Neural progenitor cell (in vitro differentiated cells): ENCODE results near the gene ATP6AP2. TPM values are rescaled to one million over a fixed set of nuclear protein-coding genes. Genes with fewer than 3 reads are reported as not detected.
A peak's percentile ranks its signal among the peaks of the same experiment; 100 is the strongest.

Experiments used
- DNase-seq: peaks from one replicate; pipeline ENCODE4 v3.0.0-alpha.2; 2016; ENCODE audit warnings: low spot score
- H2AFZ ChIP-seq: fragments of 200-600 bp; sonication (generic); replicated peaks from 2 replicates; pipeline ENCODE4 v1.6.1; 2016; ENCODE audit warnings: antibody characterized with exemption
- H3F3A ChIP-seq: fragments of 200-600 bp; sonication (generic); 2 replicates; pipeline ENCODE4 v1.6.1; 2016; ENCODE audit warnings: antibody characterized with exemption, low read depth
- H3K27ac ChIP-seq: fragments of 200-600 bp; sonication (generic); 2 replicates; pipeline ENCODE4 v1.5.1; 2016; ENCODE audit warnings: mild to moderate bottlenecking
- H3K27me3 ChIP-seq: fragments of 200-600 bp; sonication (generic); 2 replicates; pipeline ENCODE4 v1.6.1; 2016; ENCODE audit warnings: mild to moderate bottlenecking, moderate library complexity
- H3K36me3 ChIP-seq: fragments of 200-600 bp; sonication (generic); 2 replicates; pipeline ENCODE4 v1.5.1; 2016
- H3K4me1 ChIP-seq: fragments of 200-600 bp; sonication (generic); 2 replicates; pipeline ENCODE4 v1.6.1; 2016; ENCODE audit warnings: mixed run types
- H3K4me2 ChIP-seq: fragments of 200-600 bp; sonication (generic); 2 replicates; pipeline ENCODE4 v1.6.1; 2016
- H3K4me3 ChIP-seq: fragments of 200-600 bp; sonication (generic); 2 replicates; pipeline ENCODE4 v1.5.1; 2016
- H3K79me2 ChIP-seq: fragments of 200-600 bp; sonication (generic); 2 replicates; pipeline ENCODE4 v1.6.1; 2016; ENCODE audit warnings: low read depth
- H3K9ac ChIP-seq: fragments of 200-600 bp; sonication (generic); 2 replicates; pipeline ENCODE4 v1.6.1; 2016
- H3K9me3 ChIP-seq: fragments of 200-600 bp; sonication (generic); 2 replicates; pipeline ENCODE4 v1.5.1; 2016; ENCODE audit warnings: low read depth
- H4K20me1 ChIP-seq: fragments of 200-600 bp; sonication (generic); 2 replicates; pipeline ENCODE4 v1.6.1; 2016; ENCODE audit warnings: low read depth
- H3K27ac Mint-ChIP-seq: 3 replicates; pipeline ENCODE4 v1.8.0; 2021; ENCODE audit warnings: mixed read lengths
- H3K27me3 Mint-ChIP-seq: 2 replicates; pipeline ENCODE4 v1.8.0; 2022; ENCODE audit warnings: low read depth, mild to moderate bottlenecking, inconsistent platforms, moderate library complexity, mixed read lengths; ENCODE audit not compliant: insufficient read depth
- H3K36me3 Mint-ChIP-seq: 3 replicates; pipeline ENCODE4 v1.8.0; 2021; ENCODE audit warnings: mixed read lengths
- H3K4me1 Mint-ChIP-seq: 3 replicates; pipeline ENCODE4 v1.8.0; 2021; ENCODE audit warnings: mixed read lengths
- H3K4me3 Mint-ChIP-seq: 3 replicates; pipeline ENCODE4 v1.8.0; 2021; ENCODE audit warnings: mild to moderate bottlenecking, moderate library complexity, mixed read lengths
- H3K9me3 Mint-ChIP-seq: 3 replicates; pipeline ENCODE4 v1.8.0; 2020; ENCODE audit warnings: mixed read lengths
- EZH2 ChIP-seq: fragments of 200-600 bp; sonication (generic); IDR thresholded peaks from 2 replicates; pipeline ENCODE4 v1.6.1; 2017; ENCODE audit warnings: antibody characterized with exemption, mild to moderate bottlenecking, moderate library complexity
- EZH2phosphoT487 ChIP-seq: fragments of 200-600 bp; sonication (generic); IDR thresholded peaks from 2 replicates; pipeline ENCODE4 v1.6.1; 2017; ENCODE audit warnings: antibody characterized with exemption
- total RNA-seq: library from RNA; depleted of rRNA; stranded (reverse); fragments of >200 nt; gene quantifications from 2 replicates; pipeline ENCODE4 v1.2.3, GENCODE V29; 2015; ENCODE audit warnings: low replicate concordance
- TF ChIP-seq, protein P1 (sequence below): fragments of 200-600 bp; sonication (generic); IDR thresholded peaks from 2 replicates; pipeline ENCODE4 v1.5.1; 2017; ENCODE audit warnings: antibody characterized with exemption, mild to moderate bottlenecking

The ATP6AP2 gene
- total RNA-seq, 1 donor from 2014 or later = 88.1 TPM

GRCh38 chrX:40542972-40543371, 37.8 kb upstream of the ATP6AP2 start:
- no peak overlapping the region for H3K9ac ChIP-seq
- no peaks in the 10 kb centered on the region for H3K4me1 ChIP-seq
- H3K4me2 ChIP-seq = no peak overlapping the region
- peaks cover 13% of the 10 kb centered on the region for H3K27me3 Mint-ChIP-seq
- no peaks in the 10 kb centered on the region for H3K36me3 Mint-ChIP-seq
- no peak overlapping the region for H2AFZ ChIP-seq
- no peaks in the 10 kb centered on the region for H3K9me3 ChIP-seq
- no peak for DNase-seq
- no peaks in the 10 kb centered on the region for H3K36me3 ChIP-seq
- H3F3A ChIP-seq = no peaks in the 10 kb centered on the region
- H3K79me2 ChIP-seq = no peaks in the 10 kb centered on the region
- peaks cover 12% of the 10 kb centered on the region for H3K4me1 Mint-ChIP-seq
- no peak overlapping the region for H3K4me3 ChIP-seq
- H4K20me1 ChIP-seq = no peaks in the 10 kb centered on the region
- H3K27me3 ChIP-seq = no peaks in the 10 kb centered on the region
- H3K27ac ChIP-seq = no peak overlapping the region
- TF ChIP-seq EZH2phosphoT487 (no peak), EZH2 (no peak)
- TF ChIP-seq, protein P1, sequence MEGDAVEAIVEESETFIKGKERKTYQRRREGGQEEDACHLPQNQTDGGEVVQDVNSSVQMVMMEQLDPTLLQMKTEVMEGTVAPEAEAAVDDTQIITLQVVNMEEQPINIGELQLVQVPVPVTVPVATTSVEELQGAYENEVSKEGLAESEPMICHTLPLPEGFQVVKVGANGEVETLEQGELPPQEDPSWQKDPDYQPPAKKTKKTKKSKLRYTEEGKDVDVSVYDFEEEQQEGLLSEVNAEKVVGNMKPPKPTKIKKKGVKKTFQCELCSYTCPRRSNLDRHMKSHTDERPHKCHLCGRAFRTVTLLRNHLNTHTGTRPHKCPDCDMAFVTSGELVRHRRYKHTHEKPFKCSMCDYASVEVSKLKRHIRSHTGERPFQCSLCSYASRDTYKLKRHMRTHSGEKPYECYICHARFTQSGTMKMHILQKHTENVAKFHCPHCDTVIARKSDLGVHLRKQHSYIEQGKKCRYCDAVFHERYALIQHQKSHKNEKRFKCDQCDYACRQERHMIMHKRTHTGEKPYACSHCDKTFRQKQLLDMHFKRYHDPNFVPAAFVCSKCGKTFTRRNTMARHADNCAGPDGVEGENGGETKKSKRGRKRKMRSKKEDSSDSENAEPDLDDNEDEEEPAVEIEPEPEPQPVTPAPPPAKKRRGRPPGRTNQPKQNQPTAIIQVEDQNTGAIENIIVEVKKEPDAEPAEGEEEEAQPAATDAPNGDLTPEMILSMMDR = no peak
- peaks cover 6% of the 10 kb centered on the region for H3K9me3 Mint-ChIP-seq
- H3K27ac Mint-ChIP-seq = no peak overlapping the region
- H3K4me3 Mint-ChIP-seq = no peak overlapping the region

DNA sequence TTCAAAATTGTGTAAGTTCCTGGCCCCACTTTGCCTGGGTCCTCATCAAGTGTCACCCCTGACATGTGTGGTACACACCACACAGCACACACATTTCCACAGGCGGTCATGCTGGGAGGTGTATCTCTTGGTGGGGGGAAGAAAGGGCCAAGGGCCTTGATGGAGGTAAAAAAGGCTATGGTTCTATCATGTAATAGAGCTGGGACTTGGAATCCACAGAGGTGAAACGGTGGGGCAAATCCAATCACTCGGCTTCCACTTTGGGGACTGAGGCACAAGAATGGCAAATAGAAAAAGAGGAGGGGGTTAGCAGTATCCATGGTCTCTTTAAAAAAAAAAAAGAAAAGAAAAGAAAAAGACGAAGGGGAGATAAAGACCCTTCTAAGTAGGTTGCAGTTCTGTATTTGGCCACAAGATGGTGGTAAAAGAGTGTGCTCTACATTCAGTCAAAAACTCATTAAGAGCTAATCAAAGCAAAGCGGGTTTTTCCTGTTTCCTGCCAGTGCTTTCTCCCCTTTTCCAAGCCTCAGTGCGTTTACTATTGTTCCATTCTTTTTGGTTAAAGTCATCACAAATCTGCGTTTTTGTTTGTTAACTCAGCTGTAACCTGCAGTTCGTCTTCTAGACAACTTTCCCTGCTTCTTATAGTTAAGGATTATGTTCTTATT, 37.0 kb upstream of the ATP6AP2 start:
- no peak overlapping the region for H3K4me3 ChIP-seq
- peak overlapping the region; percentile 38 for H2AFZ ChIP-seq
- H4K20me1 ChIP-seq = no peaks in the 10 kb centered on the region
- peak; percentile 90 for DNase-seq
- H3K27me3 ChIP-seq = no peaks in the 10 kb centered on the region
- no peaks in the 10 kb centered on the region for H3K9me3 ChIP-seq
- no peak overlapping the region for H3K27ac Mint-ChIP-seq
- H3K9me3 Mint-ChIP-seq = peaks cover 6% of the 10 kb centered on the region
- TF ChIP-seq EZH2phosphoT487 (no peak), EZH2 (no peak)
- TF ChIP-seq, protein P1 = peak; percentile 86
- no peak overlapping the region for H3K9ac ChIP-seq
- H3K4me2 ChIP-seq = peak overlapping the region; percentile 30
- no peaks in the 10 kb centered on the region for H3K4me1 ChIP-seq
- no peak overlapping the region for H3K4me3 Mint-ChIP-seq
- no peaks in the 10 kb centered on the region for H3K36me3 Mint-ChIP-seq
- no peak overlapping the region for H3K27ac ChIP-seq
- no peaks in the 10 kb centered on the region for H3K79me2 ChIP-seq
- no peaks in the 10 kb centered on the region for H3F3A ChIP-seq
- no peaks in the 10 kb centered on the region for H3K36me3 ChIP-seq
- H3K27me3 Mint-ChIP-seq = peaks cover 11% of the 10 kb centered on the region
- peaks cover 10% of the 10 kb centered on the region for H3K4me1 Mint-ChIP-seq

DNA sequence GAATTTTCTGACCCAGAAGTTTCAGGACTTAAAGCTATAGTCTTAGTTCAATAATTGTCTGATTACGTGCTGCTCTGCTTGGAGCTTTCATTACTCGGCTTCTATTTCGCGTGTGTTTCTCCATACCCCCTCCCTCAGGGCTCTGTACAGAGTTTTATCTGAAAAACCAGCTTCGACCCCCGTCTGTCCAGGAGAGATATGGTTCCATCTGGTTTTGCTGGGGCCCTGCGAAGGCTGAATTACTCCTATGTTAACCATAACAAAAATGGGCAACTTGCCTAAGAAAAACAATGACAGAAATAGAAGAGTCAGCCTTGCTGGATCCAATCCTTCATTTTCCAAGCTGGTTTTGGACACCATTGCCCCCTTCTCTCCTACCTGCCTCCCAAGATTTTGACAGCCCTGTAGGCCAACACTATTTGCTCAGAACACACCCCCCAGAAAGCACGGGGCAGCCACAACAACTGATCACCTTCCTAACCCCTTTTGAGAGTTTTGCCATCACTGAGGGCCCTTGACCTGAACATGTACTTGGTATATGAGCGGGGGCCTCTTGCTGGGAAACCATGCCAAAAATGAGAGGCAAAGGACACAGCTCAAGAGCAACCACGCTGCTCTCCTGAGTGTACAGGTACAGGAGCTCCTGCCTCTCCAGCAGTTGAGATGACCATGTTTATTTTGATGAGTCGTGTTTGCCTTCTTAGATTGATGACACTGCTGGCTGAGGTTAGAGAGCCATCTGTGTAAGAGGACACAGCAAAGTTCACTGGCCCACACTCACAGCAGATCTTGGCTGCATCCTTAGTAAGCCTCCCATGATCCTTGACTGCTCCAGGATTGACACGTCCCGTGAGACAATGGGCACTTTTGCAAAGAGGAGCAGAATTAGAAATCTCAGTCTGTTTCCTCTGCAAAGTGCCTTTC, 36.2 kb upstream of the ATP6AP2 start:
- H2AFZ ChIP-seq = peak overlapping the region; percentile 38
- H3K4me3 Mint-ChIP-seq = no peak overlapping the region

More for the DNA sequence above, 36.2 kb upstream of the ATP6AP2 start:
- DNase-seq = no peak
- H3K27me3 Mint-ChIP-seq = peaks cover 11% of the 10 kb centered on the region
- H3K27me3 ChIP-seq = no peaks in the 10 kb centered on the region
- peaks cover 6% of the 10 kb centered on the region for H3K9me3 Mint-ChIP-seq
- no peak overlapping the region for H3K9ac ChIP-seq
- no peaks in the 10 kb centered on the region for H3F3A ChIP-seq
- no peaks in the 10 kb centered on the region for H3K79me2 ChIP-seq
- no peaks in the 10 kb centered on the region for H3K9me3 ChIP-seq
- TF ChIP-seq EZH2 (no peak), EZH2phosphoT487 (no peak)
- TF ChIP-seq, protein P1 = no peak
- no peak overlapping the region for H3K4me3 ChIP-seq
- H3K27ac ChIP-seq = no peak overlapping the region
- no peak overlapping the region for H3K27ac Mint-ChIP-seq
- H3K4me2 ChIP-seq = peak overlapping the region; percentile 30
- H3K36me3 Mint-ChIP-seq = no peaks in the 10 kb centered on the region
- peaks cover 10% of the 10 kb centered on the region for H3K4me1 Mint-ChIP-seq
- no peaks in the 10 kb centered on the region for H3K4me1 ChIP-seq
- no peaks in the 10 kb centered on the region for H3K36me3 ChIP-seq
- no peaks in the 10 kb centered on the region for H4K20me1 ChIP-seq
